Endothelial cell of hepatic sinusoid (primary cell): Measurements from ENCODE around the gene SPRR3.

Experiments
- in situ Hi-C: cut with HindIII; loops from 2 replicates; pipeline ENCODE4 v1.10.0; 2017; ENCODE audit warnings: low sequenced_read_pairs

Gene SPRR3

GRCh38 chr1:153040950-153041631, 39.5 kb downstream of the SPRR3 start, which contains the start of gene SPRR2D:
Gene SPRR2D (minus strand): TSS chr1:153041120. CDS start chr1:153040346, 774 bp downstream.
- in situ Hi-C loops: no loop called here

- in situ Hi-C loops: no loop called here
Measured at GRCh38 chr1:153049211-153049610, 47.7 kb downstream of the SPRR3 start.
